Fibroblast of skin of right biceps (primary cell): ENCODE measurements around the gene IGIP.

ENCODE experiments used
- DNase-seq: peaks from one replicate; pipeline ENCODE4 v3.0.0-alpha.2; 2013

IGIP gene

GRCh38 chr5:140111859-140112551 is 13.7 kb upstream of the IGIP start:
- DNase-seq, result no peak

- peak; percentile 74 for DNase-seq
Measured at GRCh38 chr5:140112685-140113179, 13.0 kb upstream of the IGIP start.

GRCh38 chr5:140113180-140113698 is 12.5 kb upstream of the IGIP start:
- DNase-seq, result peak; percentile 36

- DNase-seq, result peak; percentile 97
Measured at GRCh38 chr5:140113699-140114263, 12.0 kb upstream of the IGIP start, which contains the start of gene PURA. TSS of gene PURA (plus strand) at chr5:140114109. CDS start at chr5:140114182, 73 bp downstream.

GRCh38 chr5:140114341-140115185 is 11.2 kb upstream of the IGIP start:
- DNase-seq, result peak; percentile 42

GRCh38 chr5:140115186-140115500 is 10.6 kb upstream of the IGIP start:
- DNase-seq, result no peak

GRCh38 chr5:140116716-140117115 is 9.0 kb upstream of the IGIP start:
- DNase-seq, result no peak

- DNase-seq, result no peak
Measured at GRCh38 chr5:140117523-140117922, 8.2 kb upstream of the IGIP start.

GRCh38 chr5:140118302-140118936 is 7.3 kb upstream of the IGIP start:
- no peak for DNase-seq

GRCh38 chr5:140126315-140127012 is 727 bp downstream of the IGIP start:
- DNase-seq, result no peak

GRCh38 chr5:140128376-140128775 is 2.6 kb downstream of the IGIP start:
- DNase-seq, result no peak

GRCh38 chr5:140130949-140131733 is 5.4 kb downstream of the IGIP start:
- DNase-seq, result no peak

- peak; percentile 97 for DNase-seq
Measured at GRCh38 chr5:140131967-140132409, 6.3 kb downstream of the IGIP start.

GRCh38 chr5:140133514-140134167 is 7.9 kb downstream of the IGIP start:
- DNase-seq, result no peak

- DNase-seq, result no peak
Measured at GRCh38 chr5:140134277-140134935, 8.7 kb downstream of the IGIP start.

GRCh38 chr5:140135127-140135526 is 9.4 kb downstream of the IGIP start:
- no peak for DNase-seq

GRCh38 chr5:140136624-140137023 is 10.9 kb downstream of the IGIP start:
- DNase-seq, result no peak

- DNase-seq, result no peak
Measured at GRCh38 chr5:140140435-140140834, 14.7 kb downstream of the IGIP start.

GRCh38 chr5:140141241-140141640 is 15.5 kb downstream of the IGIP start:
- DNase-seq, result peak; percentile 44

- no peak for DNase-seq
Measured at GRCh38 chr5:140142246-140142645, 16.5 kb downstream of the IGIP start.
